GM12878 (cell line): ENCODE data around the gene ZSCAN10. TPM values are rescaled to one million over a fixed set of nuclear protein-coding genes. Genes with fewer than 3 reads are reported as not detected.

Experiments used
- ATAC-seq: fragments of 200-7000 bp; cut with Tn5 transposase; 3 replicates; pipeline ENCODE4 v1.9.1; 2020; ENCODE audit warnings: mild to moderate bottlenecking, moderate library complexity
- BruUV-seq: library from RNA; stranded (reverse); fragments of 400-500 nt; replicated peaks from 2 replicates; lab custom pipeline; 2021; lab: Mats Ljungman, UMichigan
- CTCF ChIA-PET: fragments of 300-600 bp; sonication (Branson Sonifier 250); formaldehyde crosslinking; extraction: SDS; loops from one replicate; lab custom pipeline; 2021; ENCODE audit warnings: inconsistent platforms; lab: Yijun Ruan, JAX
- POLR2A ChIA-PET: fragments of 350-600 bp; formaldehyde crosslinking; extraction: SDS; loops from one replicate; lab custom pipeline; 2021; ENCODE audit warnings: inconsistent platforms; lab: Charles Lee
- RAD21 ChIA-PET: fragments of 300-600 bp; sonication (Branson Sonifier 250); formaldehyde crosslinking; loops from one replicate; lab custom pipeline; 2023; ENCODE audit warnings: antibody characterized with exemption; ENCODE audit not compliant: unreplicated experiment; lab: Charles Lee
- SMC1A ChIA-PET: fragments of 300-600 bp; sonication (Branson Sonifier 250); formaldehyde crosslinking; loops from one replicate; lab custom pipeline; 2023; ENCODE audit not compliant: unreplicated experiment, uncharacterized antibody; lab: Charles Lee
- DNase-seq: peaks from one replicate; pipeline ENCODE4 v3.0.0-alpha.2; 2011; ENCODE audit warnings: low read depth, low spot score
- FAIRE-seq: peaks from 3 replicates; lab custom pipeline; 2011; peaks lifted over from hg19 to GRCh38; lab: Jason Lieb, UNC
- H2AFZ ChIP-seq: 2 replicates; pipeline ENCODE4 v1.6.0; 2011; ENCODE audit warnings: low read depth, low read length, control low read depth; ENCODE audit not compliant: control insufficient read depth
- H3K27ac ChIP-seq: 2 replicates; pipeline ENCODE4 v1.5.1; 2011; ENCODE audit warnings: control low read depth; ENCODE audit not compliant: control insufficient read depth, insufficient read depth
- H3K27me3 ChIP-seq, 2 experiments: replicated peaks in 1 of 2; 2 replicates each; pipeline versions ENCODE4 v1.6.0 to v1.6.1; 2011; ENCODE audit warnings: low read length in 1 of 2; ENCODE audit not compliant: control insufficient read depth in 2 of 2, insufficient read depth in 2 of 2
- H3K36me3 ChIP-seq, 2 experiments: 2 replicates each; pipeline ENCODE4 v1.5.1; 2011; ENCODE audit warnings: low read length in 1 of 2; ENCODE audit not compliant: control insufficient read depth in 2 of 2, insufficient read depth in 2 of 2
- H3K4me1 ChIP-seq: 2 replicates; pipeline ENCODE4 v1.6.1; 2011; ENCODE audit warnings: mild to moderate bottlenecking, low read length, moderate library complexity, mixed read lengths; ENCODE audit not compliant: control insufficient read depth, insufficient read depth
- H3K4me2 ChIP-seq: 2 replicates; pipeline ENCODE4 v1.6.0; 2011; ENCODE audit warnings: control low read depth; ENCODE audit not compliant: control insufficient read depth, insufficient read depth
- H3K4me3 ChIP-seq: fragments of 200-600 bp; sonication (generic); 2 replicates; pipeline ENCODE4 v1.5.1; 2016
- H3K79me2 ChIP-seq: 2 replicates; pipeline ENCODE4 v1.6.0; 2011; ENCODE audit warnings: low read length; ENCODE audit not compliant: control insufficient read depth, insufficient read depth
- H3K9ac ChIP-seq: 2 replicates; pipeline ENCODE4 v1.8.0; 2011; ENCODE audit warnings: low read length, control low read depth, mixed read lengths; ENCODE audit not compliant: control insufficient read depth, insufficient read depth
- H3K9me3 ChIP-seq: replicated peaks from 3 replicates; pipeline ENCODE4 v1.5.1; 2011; ENCODE audit warnings: mild to moderate bottlenecking, low read length; ENCODE audit not compliant: control insufficient read depth, insufficient read depth
- H4K20me1 ChIP-seq: 2 replicates; pipeline ENCODE4 v1.6.0; 2011; ENCODE audit not compliant: control insufficient read depth, insufficient read depth
- BACH1 ChIP-seq: fragments of 450-650 bp; IDR thresholded peaks from 2 replicates; pipeline ENCODE4 v1.6.1; 2017; ENCODE audit warnings: mild to moderate bottlenecking, borderline replicate concordance
- CBFB ChIP-seq: IDR thresholded peaks from 2 replicates; pipeline ENCODE4 v1.6.1; 2016; ENCODE audit warnings: antibody characterized with exemption, low read depth
- FOS ChIP-seq: IDR thresholded peaks from 3 replicates; pipeline ENCODE4 v1.6.1; 2011; ENCODE audit warnings: borderline replicate concordance; ENCODE audit not compliant: insufficient read length; ENCODE audit errors: extremely low read depth
- JUND ChIP-seq: IDR thresholded peaks from 2 replicates; pipeline ENCODE4 v1.6.1; 2012; ENCODE audit warnings: low read depth, mild to moderate bottlenecking, low read length, improper control_type of control experiment, moderate library complexity
- KDM1A ChIP-seq: fragments of 200-600 bp; sonication (generic); IDR thresholded peaks from 2 replicates; pipeline ENCODE4 v1.6.1; 2016; ENCODE audit warnings: borderline replicate concordance
- NFIC ChIP-seq: IDR thresholded peaks from 2 replicates; pipeline ENCODE4 v1.6.1; 2012; ENCODE audit warnings: low read depth, mild to moderate bottlenecking, inconsistent platforms, low read length, moderate library complexity
- NFYB ChIP-seq: IDR thresholded peaks from 2 replicates; pipeline ENCODE4 v1.6.1; 2011; ENCODE audit warnings: low read depth, mild to moderate bottlenecking, low read length, improper control_type of control experiment, moderate library complexity; ENCODE audit not compliant: insufficient read depth
- PAX8 ChIP-seq: fragments of 450-650 bp; IDR thresholded peaks from 2 replicates; pipeline ENCODE4 v1.6.1; 2017; ENCODE audit warnings: mild to moderate bottlenecking, moderate library complexity
- RFX5 ChIP-seq: IDR thresholded peaks from 2 replicates; pipeline ENCODE4 v1.6.1; 2011; ENCODE audit warnings: low read depth, low read length, improper control_type of control experiment
- SREBF2 ChIP-seq: IDR thresholded peaks from 2 replicates; pipeline ENCODE4 v1.6.1; 2012; ENCODE audit warnings: mild to moderate bottlenecking, low read length
- SRF ChIP-seq, 2 experiments: IDR thresholded peaks; 2 replicates each; pipeline ENCODE4 v1.6.1; 2011; ENCODE audit warnings: low read depth in 2 of 2, low read length in 2 of 2, mild to moderate bottlenecking in 1 of 2, moderate library complexity in 1 of 2
- WGBS: methylation state at CpG from one replicate; pipeline ENCODE4 v1.1.6; 2016; ENCODE audit warnings: low lambda C conversion rate; ENCODE audit not compliant: insufficient replicate concordance, insufficient coverage; ENCODE audit errors: missing lambda C conversion rate; 5-methylcytosine and 5-hydroxymethylcytosine counted together
- in situ Hi-C: fragments of 300-500 bp; cut with MboI; formaldehyde crosslinking; loops from 9 replicates; pipeline ENCODE4 v1.14.3; 2018; ENCODE audit warnings: mixed read lengths
- intact Hi-C: fragments of 100-400 bp; cut with micrococcal nuclease; formaldehyde crosslinking; loops from one replicate; pipeline ENCODE4 v1.14.2; 2022; ENCODE audit not compliant: unreplicated experiment
- polyA plus RNA-seq, 11 experiments: library from polyadenylated mRNA; depleted of rRNA in 4 of 11; unstranded in 6 of 11; stranded (reverse) in 5 of 11; fragments of >200 nt; fragmentation: Nextera tagmentation in 4 of 11; fragmentation: Illumina TruSeq in 1 of 11; extraction: Ambion mirVana in 4 of 11; extraction: Trizol in 1 of 11; gene quantifications; 1 replicate in 1 of 11; 2 replicates in 10 of 11; pipeline versions ENCODE4 v1.2.1 to v1.2.3, GENCODE V29; 2011 to 2016; ENCODE audit warnings: inconsistent platforms in 2 of 11, missing spikeins in 2 of 11, low read depth in 1 of 11
- total RNA-seq, 4 experiments: library from RNA; depleted of rRNA in 3 of 4; stranded (reverse); fragments of >200 nt in 3 of 4; fragmentation: Illumina TruSeq in 1 of 4; extraction: Trizol in 1 of 4; gene quantifications; 2 replicates each; pipeline versions ENCODE4 v1.2.1 to v1.2.3, GENCODE V29; 2013 to 2021
- TF ChIP-seq, protein P1 (sequence below): fragments of 450-650 bp; IDR thresholded peaks from 2 replicates; pipeline ENCODE4 v1.6.1; 2018; ENCODE audit warnings: borderline replicate concordance, mild to moderate bottlenecking; ENCODE audit not compliant: partially characterized antibody
- TF ChIP-seq, protein P2 (sequence below): fragments of 450-650 bp; IDR thresholded peaks from 2 replicates; pipeline ENCODE4 v1.6.1; 2018; ENCODE audit warnings: mild to moderate bottlenecking, low read depth, moderate library complexity; ENCODE audit not compliant: partially characterized antibody
- TF ChIP-seq, protein P3 (sequence below): fragments of 450-650 bp; formaldehyde crosslinking; IDR thresholded peaks from 2 replicates; pipeline ENCODE4 v1.5.0; 2022; ENCODE audit warnings: mild to moderate bottlenecking, missing genetic modification characterization
- TF ChIP-seq, protein P4 (sequence below): fragments of 450-650 bp; IDR thresholded peaks from 2 replicates; pipeline ENCODE4 v1.6.1; 2017; ENCODE audit warnings: borderline replicate concordance

The ZSCAN10 gene
- total and polyA plus RNA-seq, 10 of the 15 experiments (the other 5 are each of a cell fraction or from before 2014, with no cell fraction given) = 0.06 to 0.33 TPM; not detected in 8

DNA sequence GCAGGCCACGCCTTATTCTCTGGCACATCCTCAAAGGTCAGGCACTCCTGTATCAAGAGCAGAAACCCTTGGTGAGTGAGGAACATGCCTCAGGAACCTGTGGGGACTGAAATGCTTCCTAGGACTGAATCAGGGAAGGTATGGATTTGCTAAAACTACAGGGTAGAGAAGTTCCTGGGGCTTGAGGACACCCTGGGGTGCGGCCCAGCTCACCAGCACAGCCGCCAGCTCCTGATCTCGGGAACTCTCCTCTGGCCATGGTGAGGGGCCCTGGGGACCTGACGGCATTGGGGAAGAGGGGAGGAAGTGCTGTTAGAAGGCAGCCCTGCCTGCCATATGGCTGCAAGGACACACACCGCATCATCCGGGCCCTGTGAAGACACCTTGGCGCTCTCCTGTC lies 7.5 kb downstream of the ZSCAN10 start:
- ChIA-PET POLR2A (no interaction called here), CTCF (interaction anchor here (2.7 to 21.2 kb wide), 3 partner anchors 14 to 37 kb away, joined by 11 to 396 read pairs (median 16); no protein-coding TSS in a partner anchor), RAD21 (no interaction called here), SMC1A (interaction anchor here (1.0 to 1.1 kb wide), 2 partner anchors 15 to 20 kb away, joined by 3 read pairs; no protein-coding TSS in a partner anchor)
- Histone ChIP-seq H3K36me3 (no peaks in the 10 kb centered on the region), H3K9me3 (no peaks in the 10 kb centered on the region), H3K79me2 (no peaks in the 10 kb centered on the region), H3K4me2 (no peak overlapping the region), H2AFZ (no peak overlapping the region), H4K20me1 (no peaks in the 10 kb centered on the region), H3K9ac (no peak overlapping the region), H3K27me3 (no peaks in the 10 kb centered on the region), H3K4me1 (peaks cover 6% of the 10 kb centered on the region; the same call in 1 of the 2 replicates), H3K27ac (no peak overlapping the region), H3K4me3 (no peak overlapping the region)
- in situ Hi-C loops (no loop called here), intact Hi-C loops (no loop called here)
- TF ChIP-seq RFX5 (no peak), CBFB (no peak), PAX8 (no peak), SRF (IDR thresholded peaks at IDR 0.05; ENCODE audit: low read depth in 2 of 2, low read length in 2 of 2) (no peak), NFYB (no peak), BACH1 (no peak), SREBF2 (no peak), KDM1A (no peak), JUND (no peak), FOS (no peak), NFIC (no peak)
- TF ChIP-seq, protein P1, sequence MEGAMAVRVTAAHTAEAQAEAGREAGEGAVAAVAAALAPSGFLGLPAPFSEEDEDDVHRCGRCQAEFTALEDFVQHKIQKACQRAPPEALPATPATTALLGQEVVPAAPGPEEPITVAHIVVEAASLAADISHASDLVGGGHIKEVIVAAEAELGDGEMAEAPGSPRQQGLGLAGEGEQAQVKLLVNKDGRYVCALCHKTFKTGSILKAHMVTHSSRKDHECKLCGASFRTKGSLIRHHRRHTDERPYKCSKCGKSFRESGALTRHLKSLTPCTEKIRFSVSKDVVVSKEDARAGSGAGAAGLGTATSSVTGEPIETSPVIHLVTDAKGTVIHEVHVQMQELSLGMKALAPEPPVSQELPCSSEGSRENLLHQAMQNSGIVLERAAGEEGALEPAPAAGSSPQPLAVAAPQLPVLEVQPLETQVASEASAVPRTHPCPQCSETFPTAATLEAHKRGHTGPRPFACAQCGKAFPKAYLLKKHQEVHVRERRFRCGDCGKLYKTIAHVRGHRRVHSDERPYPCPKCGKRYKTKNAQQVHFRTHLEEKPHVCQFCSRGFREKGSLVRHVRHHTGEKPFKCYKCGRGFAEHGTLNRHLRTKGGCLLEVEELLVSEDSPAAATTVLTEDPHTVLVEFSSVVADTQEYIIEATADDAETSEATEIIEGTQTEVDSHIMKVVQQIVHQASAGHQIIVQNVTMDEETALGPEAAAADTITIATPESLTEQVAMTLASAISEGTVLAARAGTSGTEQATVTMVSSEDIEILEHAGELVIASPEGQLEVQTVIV = no peak
- TF ChIP-seq, protein P2, sequence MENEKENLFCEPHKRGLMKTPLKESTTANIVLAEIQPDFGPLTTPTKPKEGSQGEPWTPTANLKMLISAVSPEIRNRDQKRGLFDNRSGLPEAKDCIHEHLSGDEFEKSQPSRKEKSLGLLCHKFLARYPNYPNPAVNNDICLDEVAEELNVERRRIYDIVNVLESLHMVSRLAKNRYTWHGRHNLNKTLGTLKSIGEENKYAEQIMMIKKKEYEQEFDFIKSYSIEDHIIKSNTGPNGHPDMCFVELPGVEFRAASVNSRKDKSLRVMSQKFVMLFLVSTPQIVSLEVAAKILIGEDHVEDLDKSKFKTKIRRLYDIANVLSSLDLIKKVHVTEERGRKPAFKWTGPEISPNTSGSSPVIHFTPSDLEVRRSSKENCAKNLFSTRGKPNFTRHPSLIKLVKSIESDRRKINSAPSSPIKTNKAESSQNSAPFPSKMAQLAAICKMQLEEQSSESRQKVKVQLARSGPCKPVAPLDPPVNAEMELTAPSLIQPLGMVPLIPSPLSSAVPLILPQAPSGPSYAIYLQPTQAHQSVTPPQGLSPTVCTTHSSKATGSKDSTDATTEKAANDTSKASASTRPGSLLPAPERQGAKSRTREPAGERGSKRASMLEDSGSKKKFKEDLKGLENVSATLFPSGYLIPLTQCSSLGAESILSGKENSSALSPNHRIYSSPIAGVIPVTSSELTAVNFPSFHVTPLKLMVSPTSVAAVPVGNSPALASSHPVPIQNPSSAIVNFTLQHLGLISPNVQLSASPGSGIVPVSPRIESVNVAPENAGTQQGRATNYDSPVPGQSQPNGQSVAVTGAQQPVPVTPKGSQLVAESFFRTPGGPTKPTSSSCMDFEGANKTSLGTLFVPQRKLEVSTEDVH = no peak
- TF ChIP-seq, protein P3, sequence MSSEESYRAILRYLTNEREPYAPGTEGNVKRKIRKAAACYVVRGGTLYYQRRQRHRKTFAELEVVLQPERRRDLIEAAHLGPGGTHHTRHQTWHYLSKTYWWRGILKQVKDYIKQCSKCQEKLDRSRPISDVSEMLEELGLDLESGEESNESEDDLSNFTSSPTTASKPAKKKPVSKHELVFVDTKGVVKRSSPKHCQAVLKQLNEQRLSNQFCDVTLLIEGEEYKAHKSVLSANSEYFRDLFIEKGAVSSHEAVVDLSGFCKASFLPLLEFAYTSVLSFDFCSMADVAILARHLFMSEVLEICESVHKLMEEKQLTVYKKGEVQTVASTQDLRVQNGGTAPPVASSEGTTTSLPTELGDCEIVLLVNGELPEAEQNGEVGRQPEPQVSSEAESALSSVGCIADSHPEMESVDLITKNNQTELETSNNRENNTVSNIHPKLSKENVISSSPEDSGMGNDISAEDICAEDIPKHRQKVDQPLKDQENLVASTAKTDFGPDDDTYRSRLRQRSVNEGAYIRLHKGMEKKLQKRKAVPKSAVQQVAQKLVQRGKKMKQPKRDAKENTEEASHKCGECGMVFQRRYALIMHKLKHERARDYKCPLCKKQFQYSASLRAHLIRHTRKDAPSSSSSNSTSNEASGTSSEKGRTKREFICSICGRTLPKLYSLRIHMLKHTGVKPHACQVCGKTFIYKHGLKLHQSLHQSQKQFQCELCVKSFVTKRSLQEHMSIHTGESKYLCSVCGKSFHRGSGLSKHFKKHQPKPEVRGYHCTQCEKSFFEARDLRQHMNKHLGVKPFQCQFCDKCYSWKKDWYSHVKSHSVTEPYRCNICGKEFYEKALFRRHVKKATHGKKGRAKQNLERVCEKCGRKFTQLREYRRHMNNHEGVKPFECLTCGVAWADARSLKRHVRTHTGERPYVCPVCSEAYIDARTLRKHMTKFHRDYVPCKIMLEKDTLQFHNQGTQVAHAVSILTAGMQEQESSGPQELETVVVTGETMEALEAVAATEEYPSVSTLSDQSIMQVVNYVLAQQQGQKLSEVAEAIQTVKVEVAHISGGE = no peak
- TF ChIP-seq, protein P4, sequence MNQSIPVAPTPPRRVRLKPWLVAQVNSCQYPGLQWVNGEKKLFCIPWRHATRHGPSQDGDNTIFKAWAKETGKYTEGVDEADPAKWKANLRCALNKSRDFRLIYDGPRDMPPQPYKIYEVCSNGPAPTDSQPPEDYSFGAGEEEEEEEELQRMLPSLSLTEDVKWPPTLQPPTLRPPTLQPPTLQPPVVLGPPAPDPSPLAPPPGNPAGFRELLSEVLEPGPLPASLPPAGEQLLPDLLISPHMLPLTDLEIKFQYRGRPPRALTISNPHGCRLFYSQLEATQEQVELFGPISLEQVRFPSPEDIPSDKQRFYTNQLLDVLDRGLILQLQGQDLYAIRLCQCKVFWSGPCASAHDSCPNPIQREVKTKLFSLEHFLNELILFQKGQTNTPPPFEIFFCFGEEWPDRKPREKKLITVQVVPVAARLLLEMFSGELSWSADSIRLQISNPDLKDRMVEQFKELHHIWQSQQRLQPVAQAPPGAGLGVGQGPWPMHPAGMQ = no peak
- ATAC-seq = no peak
- no TSS peak for BruUV-seq
- 43% methylated on average over 7 of the region's 8 CpGs for WGBS
- FAIRE-seq = no peak
- DNase-seq = no peak
